ENCODE results near the gene EFCAB9. TPM values are rescaled to one million over a fixed set of nuclear protein-coding genes. Genes with fewer than 3 reads are reported as not detected.
A peak's percentile ranks its signal among the peaks of the same experiment; 100 is the strongest.

Gene EFCAB9
- total and polyA plus RNA-seq, 2 of the 13 experiments (the other 11 are each of a cell fraction or from before 2014, with no cell fraction given), result not detected

DNA sequence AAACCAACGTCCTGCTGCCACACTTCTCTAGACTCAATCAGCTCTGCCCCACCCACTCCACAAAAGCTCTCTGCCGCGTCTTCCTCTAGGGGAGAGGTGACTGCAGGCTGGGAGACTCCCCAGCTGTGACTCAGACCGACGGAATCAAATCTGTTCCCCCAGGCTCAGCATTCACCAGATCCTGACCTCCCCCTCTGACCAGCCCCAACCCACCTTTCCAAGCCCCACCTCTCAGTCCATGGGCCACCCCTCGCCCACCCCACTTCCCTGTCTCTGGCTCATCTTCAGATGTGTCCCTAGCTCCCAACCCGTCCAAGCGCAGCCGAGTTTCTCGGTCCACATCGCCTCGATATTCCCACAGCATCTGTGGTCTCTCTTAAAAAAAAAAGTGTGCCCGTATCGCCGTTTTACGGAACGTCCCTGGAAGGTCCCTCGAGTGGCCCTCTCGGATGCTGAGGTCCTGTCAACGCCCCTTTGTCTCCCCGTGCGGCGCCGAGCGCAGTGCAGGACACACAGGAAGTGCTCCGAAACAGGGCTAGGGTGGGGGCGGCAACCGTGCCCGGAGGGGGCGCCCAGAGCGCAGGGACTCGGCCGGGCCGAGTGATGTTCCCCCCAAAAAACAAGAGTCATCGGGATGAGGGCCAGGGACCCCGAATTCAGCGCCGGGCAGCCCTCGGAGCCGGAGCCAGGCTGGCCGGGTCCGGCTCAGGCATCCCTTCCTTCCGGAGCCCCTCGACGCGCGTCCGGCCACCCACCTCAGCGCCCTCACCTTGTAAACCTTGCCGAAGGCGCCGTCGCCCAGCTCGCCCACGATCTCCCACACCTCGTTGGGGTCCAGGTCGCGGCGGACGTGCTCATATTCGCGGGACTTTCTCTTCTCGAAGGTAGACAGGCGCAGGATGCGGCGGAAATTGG lies 6.6 kb upstream of the EFCAB9 start (continued):
- TF ChIP-seq, protein P1, sequence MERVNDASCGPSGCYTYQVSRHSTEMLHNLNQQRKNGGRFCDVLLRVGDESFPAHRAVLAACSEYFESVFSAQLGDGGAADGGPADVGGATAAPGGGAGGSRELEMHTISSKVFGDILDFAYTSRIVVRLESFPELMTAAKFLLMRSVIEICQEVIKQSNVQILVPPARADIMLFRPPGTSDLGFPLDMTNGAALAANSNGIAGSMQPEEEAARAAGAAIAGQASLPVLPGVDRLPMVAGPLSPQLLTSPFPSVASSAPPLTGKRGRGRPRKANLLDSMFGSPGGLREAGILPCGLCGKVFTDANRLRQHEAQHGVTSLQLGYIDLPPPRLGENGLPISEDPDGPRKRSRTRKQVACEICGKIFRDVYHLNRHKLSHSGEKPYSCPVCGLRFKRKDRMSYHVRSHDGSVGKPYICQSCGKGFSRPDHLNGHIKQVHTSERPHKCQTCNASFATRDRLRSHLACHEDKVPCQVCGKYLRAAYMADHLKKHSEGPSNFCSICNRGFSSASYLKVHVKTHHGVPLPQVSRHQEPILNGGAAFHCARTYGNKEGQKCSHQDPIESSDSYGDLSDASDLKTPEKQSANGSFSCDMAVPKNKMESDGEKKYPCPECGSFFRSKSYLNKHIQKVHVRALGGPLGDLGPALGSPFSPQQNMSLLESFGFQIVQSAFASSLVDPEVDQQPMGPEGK (CRISPR knock-in tag; IDR thresholded peaks at IDR 0.05), result peak; percentile 79
- TF ChIP-seq YEATS2 (CRISPR knock-in tag; IDR thresholded peaks at IDR 0.05; ENCODE audit: borderline replicate concordance) (peak; percentile 18; the same call in 1 of the 2 replicates), ZC3H13 (CRISPR knock-in tag; IDR thresholded peaks at IDR 0.05) (no peak), HNF4A (CRISPR knock-in tag; IDR thresholded peaks at IDR 0.05) (no peak), ZNF501 (CRISPR knock-in tag; IDR thresholded peaks at IDR 0.05) (peak; percentile 36; the same call in 1 of the 2 replicates), REL (CRISPR knock-in tag; conservative IDR thresholded peaks at IDR 0.05) (0 out of 2 replicates have a peak, but pooled peaks have one; percentile 59), GABPB1 (CRISPR knock-in tag; IDR thresholded peaks at IDR 0.05) (peak; percentile 86), PHF8 (CRISPR knock-in tag; IDR thresholded peaks at IDR 0.05) (peak; percentile 55; the same call in 1 of the 2 replicates), U2AF1 (optimal IDR thresholded peaks at IDR 0.05; ENCODE audit: low read depth, low read length) (no peak), NRL (CRISPR knock-in tag; IDR thresholded peaks at IDR 0.05; ENCODE audit: borderline replicate concordance) (0 out of 2 replicates have a peak, but pooled peaks have one; percentile 15), ZNF572 (CRISPR knock-in tag; IDR thresholded peaks at IDR 0.05) (0 out of 2 replicates have a peak, but pooled peaks have one; percentile 48), ZNF605 (CRISPR knock-in tag; IDR thresholded peaks at IDR 0.05) (peak; percentile 41; the same call in 1 of the 2 replicates), ZNF350 (CRISPR knock-in tag; IDR thresholded peaks at IDR 0.05; ENCODE audit: borderline replicate concordance, low read depth) (no peak), HNRNPLL (IDR thresholded peaks at IDR 0.05; ENCODE audit: low read depth, low read length, poor library complexity, severe bottlenecking) (peak; percentile 18), KDM2A (CRISPR knock-in tag; IDR thresholded peaks at IDR 0.05; ENCODE audit: borderline replicate concordance, low read depth) (peak; percentile 27; the same call in 1 of the 2 replicates), POLR2A (IDR thresholded peaks at IDR 0.05; ENCODE audit: insufficient read depth in 1 of 2, low read depth in 2 of 2, low read length in 2 of 2) (no peak), MTA1 (CRISPR knock-in tag; IDR thresholded peaks at IDR 0.05; ENCODE audit: borderline replicate concordance) (no peak), KLF16 (CRISPR knock-in tag; IDR thresholded peaks at IDR 0.05) (peak; percentile 10 to 48; a peak in 1 of 4 replicates)
- TF ChIP-seq, protein P2, sequence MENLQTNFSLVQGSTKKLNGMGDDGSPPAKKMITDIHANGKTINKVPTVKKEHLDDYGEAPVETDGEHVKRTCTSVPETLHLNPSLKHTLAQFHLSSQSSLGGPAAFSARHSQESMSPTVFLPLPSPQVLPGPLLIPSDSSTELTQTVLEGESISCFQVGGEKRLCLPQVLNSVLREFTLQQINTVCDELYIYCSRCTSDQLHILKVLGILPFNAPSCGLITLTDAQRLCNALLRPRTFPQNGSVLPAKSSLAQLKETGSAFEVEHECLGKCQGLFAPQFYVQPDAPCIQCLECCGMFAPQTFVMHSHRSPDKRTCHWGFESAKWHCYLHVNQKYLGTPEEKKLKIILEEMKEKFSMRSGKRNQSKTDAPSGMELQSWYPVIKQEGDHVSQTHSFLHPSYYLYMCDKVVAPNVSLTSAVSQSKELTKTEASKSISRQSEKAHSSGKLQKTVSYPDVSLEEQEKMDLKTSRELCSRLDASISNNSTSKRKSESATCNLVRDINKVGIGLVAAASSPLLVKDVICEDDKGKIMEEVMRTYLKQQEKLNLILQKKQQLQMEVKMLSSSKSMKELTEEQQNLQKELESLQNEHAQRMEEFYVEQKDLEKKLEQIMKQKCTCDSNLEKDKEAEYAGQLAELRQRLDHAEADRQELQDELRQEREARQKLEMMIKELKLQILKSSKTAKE (CRISPR knock-in tag; IDR thresholded peaks at IDR 0.05; ENCODE audit: borderline replicate concordance), result no peak
- TF ChIP-seq, protein P3, sequence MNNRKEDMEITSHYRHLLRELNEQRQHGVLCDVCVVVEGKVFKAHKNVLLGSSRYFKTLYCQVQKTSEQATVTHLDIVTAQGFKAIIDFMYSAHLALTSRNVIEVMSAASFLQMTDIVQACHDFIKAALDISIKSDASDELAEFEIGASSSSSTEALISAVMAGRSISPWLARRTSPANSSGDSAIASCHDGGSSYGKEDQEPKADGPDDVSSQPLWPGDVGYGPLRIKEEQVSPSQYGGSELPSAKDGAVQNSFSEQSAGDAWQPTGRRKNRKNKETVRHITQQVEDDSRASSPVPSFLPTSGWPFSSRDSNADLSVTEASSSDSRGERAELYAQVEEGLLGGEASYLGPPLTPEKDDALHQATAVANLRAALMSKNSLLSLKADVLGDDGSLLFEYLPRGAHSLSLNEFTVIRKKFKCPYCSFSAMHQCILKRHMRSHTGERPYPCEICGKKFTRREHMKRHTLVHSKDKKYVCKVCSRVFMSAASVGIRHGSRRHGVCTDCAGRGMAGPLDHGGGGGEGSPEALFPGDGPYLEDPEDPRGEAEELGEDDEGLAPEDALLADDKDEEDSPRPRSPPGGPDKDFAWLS (CRISPR knock-in tag; IDR thresholded peaks at IDR 0.05; ENCODE audit: borderline replicate concordance), result 0 out of 2 replicates have a peak, but pooled peaks have one; percentile 40
- TF ChIP-seq, protein P4, sequence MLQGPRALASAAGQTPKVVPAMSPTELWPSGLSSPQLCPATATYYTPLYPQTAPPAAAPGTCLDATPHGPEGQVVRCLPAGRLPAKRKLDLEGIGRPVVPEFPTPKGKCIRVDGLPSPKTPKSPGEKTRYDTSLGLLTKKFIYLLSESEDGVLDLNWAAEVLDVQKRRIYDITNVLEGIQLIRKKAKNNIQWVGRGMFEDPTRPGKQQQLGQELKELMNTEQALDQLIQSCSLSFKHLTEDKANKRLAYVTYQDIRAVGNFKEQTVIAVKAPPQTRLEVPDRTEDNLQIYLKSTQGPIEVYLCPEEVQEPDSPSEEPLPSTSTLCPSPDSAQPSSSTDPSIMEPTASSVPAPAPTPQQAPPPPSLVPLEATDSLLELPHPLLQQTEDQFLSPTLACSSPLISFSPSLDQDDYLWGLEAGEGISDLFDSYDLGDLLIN (CRISPR knock-in tag; IDR thresholded peaks at IDR 0.05; ENCODE audit: borderline replicate concordance), result peak; percentile 21; the same call in 1 of the 2 replicates
